Neural cell (in vitro differentiated cells): ENCODE results near the gene SDK1. TPM values are rescaled to one million over a fixed set of nuclear protein-coding genes. Genes with fewer than 3 reads are reported as not detected.

Experiments
- H2AFZ ChIP-seq: fragments of 200-600, 300-800 bp; sonication (generic), shearing (Covaris generic); 2 replicates; pipeline ENCODE4 v1.6.0; 2014; ENCODE audit warnings: low read depth, mild to moderate bottlenecking, antibody characterized with exemption, low read length, moderate library complexity
- H3F3A ChIP-seq: fragments of 200-600 bp; shearing (Covaris generic); 2 replicates; pipeline ENCODE4 v1.6.1; 2016; ENCODE audit warnings: mild to moderate bottlenecking, moderate library complexity, mixed read lengths, antibody characterized with exemption, low read length; ENCODE audit not compliant: insufficient read depth, poor library complexity, severe bottlenecking
- H3K27ac ChIP-seq: fragments of 200-600, 300-800 bp; sonication (generic), shearing (Covaris generic); 2 replicates; pipeline ENCODE4 v1.5.1; 2014; ENCODE audit warnings: mild to moderate bottlenecking, low read length, moderate library complexity
- H3K27me3 ChIP-seq: fragments of 300-800, 200-600 bp; sonication (generic), shearing (Covaris generic); 2 replicates; pipeline ENCODE4 v1.6.0; 2014; ENCODE audit warnings: mild to moderate bottlenecking, low read depth, low read length, moderate library complexity; ENCODE audit not compliant: insufficient read depth
- H3K36me3 ChIP-seq: fragments of 300-800, 200-600 bp; sonication (generic), shearing (Covaris generic); 2 replicates; pipeline ENCODE4 v1.5.1; 2014; ENCODE audit warnings: mild to moderate bottlenecking, antibody characterized with exemption, low read length, moderate library complexity; ENCODE audit not compliant: insufficient read depth
- H3K4me2 ChIP-seq: fragments of 300-800, 200-600 bp; sonication (generic), shearing (Covaris generic); 2 replicates; pipeline ENCODE4 v1.6.0; 2014; ENCODE audit warnings: mild to moderate bottlenecking, low read length
- H3K4me3 ChIP-seq: fragments of 300-800, 200-600 bp; sonication (generic), shearing (Covaris generic); 2 replicates; pipeline ENCODE4 v1.5.1; 2014; ENCODE audit warnings: mild to moderate bottlenecking, low read length, moderate library complexity
- H3K79me2 ChIP-seq: fragments of 200-600 bp; shearing (Covaris generic); replicated peaks from 2 replicates; pipeline ENCODE4 v1.6.0; 2014; ENCODE audit warnings: mild to moderate bottlenecking, low read length, moderate library complexity; ENCODE audit not compliant: insufficient read depth
- H3K9ac ChIP-seq: fragments of 300-800, 200-600 bp; sonication (generic), shearing (Covaris generic); 2 replicates; pipeline ENCODE4 v1.6.1; 2016; ENCODE audit warnings: mild to moderate bottlenecking, low read length, mixed read lengths
- H3K9me2 ChIP-seq: fragments of 200-600 bp; shearing (Covaris generic); 2 replicates; pipeline ENCODE4 v1.6.1; 2016; ENCODE audit warnings: mild to moderate bottlenecking, low read length, mixed read lengths; ENCODE audit not compliant: insufficient read depth
- H3K9me3 ChIP-seq: fragments of 200-600, 300-800 bp; sonication (generic), shearing (Covaris generic); 2 replicates; pipeline ENCODE4 v1.6.1; 2016; ENCODE audit warnings: mild to moderate bottlenecking, mixed run types, low read length, moderate library complexity, mixed read lengths
- H4K20me1 ChIP-seq: fragments of 200-600 bp; shearing (Covaris generic); 2 replicates; pipeline ENCODE4 v1.6.1; 2016; ENCODE audit warnings: mild to moderate bottlenecking, mixed run types; ENCODE audit not compliant: insufficient read depth
- EP300 ChIP-seq: fragments of 450-650 bp; conservative IDR thresholded peaks from 2 replicates; pipeline ENCODE4 v1.6.1; 2014; ENCODE audit warnings: antibody characterized with exemption, mild to moderate bottlenecking, moderate library complexity; ENCODE audit not compliant: poor library complexity, severe bottlenecking
- EZH2 ChIP-seq: fragments of 200-600, 300-800 bp; shearing (Covaris generic), sonication (generic); IDR thresholded peaks from 2 replicates; pipeline ENCODE4 v1.6.1; 2014; ENCODE audit warnings: antibody characterized with exemption, low read length, borderline replicate concordance, mild to moderate bottlenecking; ENCODE audit not compliant: insufficient read depth, poor library complexity, severe bottlenecking
- MXI1 ChIP-seq: fragments of 450-650 bp; conservative IDR thresholded peaks from 2 replicates; pipeline ENCODE4 v1.6.1; 2014; ENCODE audit warnings: antibody characterized with exemption, mild to moderate bottlenecking; ENCODE audit not compliant: poor library complexity, severe bottlenecking
- POLR2AphosphoS5 ChIP-seq: IDR thresholded peaks from 2 replicates; pipeline ENCODE4 v1.6.1; 2012
- RAD21 ChIP-seq: fragments of 450-650 bp; conservative IDR thresholded peaks from 2 replicates; pipeline ENCODE4 v1.6.1; 2014; ENCODE audit warnings: antibody characterized with exemption, mild to moderate bottlenecking, moderate library complexity
- SMC3 ChIP-seq: fragments of 450-650 bp; conservative IDR thresholded peaks from 2 replicates; pipeline ENCODE4 v1.6.1; 2014; ENCODE audit warnings: antibody characterized with exemption, mild to moderate bottlenecking, moderate library complexity; ENCODE audit not compliant: poor library complexity
- TAF1 ChIP-seq: IDR thresholded peaks from 2 replicates; pipeline ENCODE4 v1.6.1; 2012; ENCODE audit warnings: low read depth
- polyA plus RNA-seq: library from polyadenylated mRNA; depleted of rRNA; stranded (reverse); fragments of >200 nt; gene quantifications from 2 replicates; pipeline ENCODE4 v1.2.3, GENCODE V29; 2014
- TF ChIP-seq, protein P1 (sequence below): fragments of 450-650 bp; IDR thresholded peaks from 2 replicates; pipeline ENCODE4 v1.5.1; 2014; ENCODE audit warnings: antibody characterized with exemption, mild to moderate bottlenecking, moderate library complexity; ENCODE audit not compliant: poor library complexity, severe bottlenecking
- TF ChIP-seq, protein P2 (sequence below): IDR thresholded peaks from 2 replicates; pipeline ENCODE4 v1.6.1; 2012; ENCODE audit warnings: borderline replicate concordance

Gene SDK1
- polyA plus RNA-seq, 1 donor from 2014 or later, result 2.7 TPM

DNA sequence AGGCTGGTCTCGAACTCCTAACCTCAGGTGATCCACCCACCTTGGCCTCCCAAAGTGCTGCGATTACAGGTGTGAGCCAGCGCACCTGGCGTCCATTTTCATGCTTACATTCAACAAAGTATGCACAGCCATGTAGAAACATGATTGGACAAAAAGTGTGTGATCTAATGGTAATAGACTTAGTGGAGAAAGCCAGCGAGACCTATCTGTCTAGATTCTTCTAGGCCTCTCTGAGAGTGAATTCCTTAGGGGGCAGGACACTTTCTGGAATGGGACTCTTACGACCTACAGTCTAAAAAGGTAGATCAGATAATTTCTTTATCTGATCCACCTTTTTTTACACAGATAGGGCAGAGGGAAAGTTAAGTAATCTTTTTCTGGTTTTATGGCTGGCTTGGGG is 46.3 kb upstream of the SDK1 start:
- Histone ChIP-seq H3K4me3 (no peak overlapping the region), H3K9me3 (no peaks in the 10 kb centered on the region), H4K20me1 (no peaks in the 10 kb centered on the region), H3K9ac (no peak overlapping the region), H3K9me2 (no peaks in the 10 kb centered on the region), H3K27me3 (no peaks in the 10 kb centered on the region), H3K27ac (no peak overlapping the region), H3K36me3 (no peaks in the 10 kb centered on the region), H3K79me2 (no peaks in the 10 kb centered on the region), H2AFZ (no peak overlapping the region), H3F3A (no peaks in the 10 kb centered on the region), H3K4me2 (no peak overlapping the region)
- TF ChIP-seq EP300 (no peak), SMC3 (no peak), RAD21 (no peak), POLR2AphosphoS5 (no peak), EZH2 (no peak), MXI1 (no peak)
- TF ChIP-seq, protein P1, sequence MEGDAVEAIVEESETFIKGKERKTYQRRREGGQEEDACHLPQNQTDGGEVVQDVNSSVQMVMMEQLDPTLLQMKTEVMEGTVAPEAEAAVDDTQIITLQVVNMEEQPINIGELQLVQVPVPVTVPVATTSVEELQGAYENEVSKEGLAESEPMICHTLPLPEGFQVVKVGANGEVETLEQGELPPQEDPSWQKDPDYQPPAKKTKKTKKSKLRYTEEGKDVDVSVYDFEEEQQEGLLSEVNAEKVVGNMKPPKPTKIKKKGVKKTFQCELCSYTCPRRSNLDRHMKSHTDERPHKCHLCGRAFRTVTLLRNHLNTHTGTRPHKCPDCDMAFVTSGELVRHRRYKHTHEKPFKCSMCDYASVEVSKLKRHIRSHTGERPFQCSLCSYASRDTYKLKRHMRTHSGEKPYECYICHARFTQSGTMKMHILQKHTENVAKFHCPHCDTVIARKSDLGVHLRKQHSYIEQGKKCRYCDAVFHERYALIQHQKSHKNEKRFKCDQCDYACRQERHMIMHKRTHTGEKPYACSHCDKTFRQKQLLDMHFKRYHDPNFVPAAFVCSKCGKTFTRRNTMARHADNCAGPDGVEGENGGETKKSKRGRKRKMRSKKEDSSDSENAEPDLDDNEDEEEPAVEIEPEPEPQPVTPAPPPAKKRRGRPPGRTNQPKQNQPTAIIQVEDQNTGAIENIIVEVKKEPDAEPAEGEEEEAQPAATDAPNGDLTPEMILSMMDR, result no peak

DNA sequence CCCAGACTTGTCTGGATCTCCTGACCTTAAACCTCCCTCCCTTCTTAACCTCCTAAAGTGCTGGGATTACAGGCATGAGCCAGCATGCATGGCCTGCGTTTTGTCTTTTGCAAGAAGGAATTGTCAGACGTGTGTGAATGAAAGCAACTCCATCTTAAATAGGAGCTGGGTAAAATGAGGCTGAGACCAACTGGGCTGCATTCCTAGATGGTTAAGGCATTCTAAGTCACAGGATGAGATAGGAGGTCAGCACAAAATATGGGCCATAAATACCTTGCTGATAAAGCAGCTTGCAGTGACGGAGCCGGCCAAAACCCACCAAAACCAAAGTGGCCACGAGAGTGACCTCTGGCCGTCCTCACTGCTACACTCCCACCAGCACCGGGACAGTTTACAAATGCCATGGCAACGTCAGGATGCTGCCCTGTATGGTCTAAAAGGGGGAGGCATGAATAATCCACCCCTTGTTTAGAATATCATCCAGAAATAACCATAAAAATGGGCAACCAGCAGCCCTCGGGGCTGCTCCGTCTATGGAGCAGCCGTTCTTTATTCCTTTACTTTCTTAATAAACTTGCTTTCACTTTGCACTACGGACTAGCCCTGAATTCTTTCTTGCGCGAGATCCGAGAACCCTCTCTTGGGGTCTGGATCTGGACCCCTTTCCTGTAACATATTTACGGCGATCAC is 41.2 kb upstream of the SDK1 start:
- Histone ChIP-seq H3K9me3 (no peaks in the 10 kb centered on the region), H3K4me3 (no peak overlapping the region), H4K20me1 (no peaks in the 10 kb centered on the region), H3K79me2 (no peaks in the 10 kb centered on the region), H3K27ac (no peak overlapping the region), H3K9me2 (no peaks in the 10 kb centered on the region), H2AFZ (no peak overlapping the region), H3K4me2 (no peak overlapping the region), H3K9ac (no peak overlapping the region), H3K27me3 (no peaks in the 10 kb centered on the region), H3F3A (no peaks in the 10 kb centered on the region), H3K36me3 (no peaks in the 10 kb centered on the region)
- TF ChIP-seq, protein P1, result no peak
- TF ChIP-seq, protein P2, sequence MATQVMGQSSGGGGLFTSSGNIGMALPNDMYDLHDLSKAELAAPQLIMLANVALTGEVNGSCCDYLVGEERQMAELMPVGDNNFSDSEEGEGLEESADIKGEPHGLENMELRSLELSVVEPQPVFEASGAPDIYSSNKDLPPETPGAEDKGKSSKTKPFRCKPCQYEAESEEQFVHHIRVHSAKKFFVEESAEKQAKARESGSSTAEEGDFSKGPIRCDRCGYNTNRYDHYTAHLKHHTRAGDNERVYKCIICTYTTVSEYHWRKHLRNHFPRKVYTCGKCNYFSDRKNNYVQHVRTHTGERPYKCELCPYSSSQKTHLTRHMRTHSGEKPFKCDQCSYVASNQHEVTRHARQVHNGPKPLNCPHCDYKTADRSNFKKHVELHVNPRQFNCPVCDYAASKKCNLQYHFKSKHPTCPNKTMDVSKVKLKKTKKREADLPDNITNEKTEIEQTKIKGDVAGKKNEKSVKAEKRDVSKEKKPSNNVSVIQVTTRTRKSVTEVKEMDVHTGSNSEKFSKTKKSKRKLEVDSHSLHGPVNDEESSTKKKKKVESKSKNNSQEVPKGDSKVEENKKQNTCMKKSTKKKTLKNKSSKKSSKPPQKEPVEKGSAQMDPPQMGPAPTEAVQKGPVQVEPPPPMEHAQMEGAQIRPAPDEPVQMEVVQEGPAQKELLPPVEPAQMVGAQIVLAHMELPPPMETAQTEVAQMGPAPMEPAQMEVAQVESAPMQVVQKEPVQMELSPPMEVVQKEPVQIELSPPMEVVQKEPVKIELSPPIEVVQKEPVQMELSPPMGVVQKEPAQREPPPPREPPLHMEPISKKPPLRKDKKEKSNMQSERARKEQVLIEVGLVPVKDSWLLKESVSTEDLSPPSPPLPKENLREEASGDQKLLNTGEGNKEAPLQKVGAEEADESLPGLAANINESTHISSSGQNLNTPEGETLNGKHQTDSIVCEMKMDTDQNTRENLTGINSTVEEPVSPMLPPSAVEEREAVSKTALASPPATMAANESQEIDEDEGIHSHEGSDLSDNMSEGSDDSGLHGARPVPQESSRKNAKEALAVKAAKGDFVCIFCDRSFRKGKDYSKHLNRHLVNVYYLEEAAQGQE, result no peak
- TF ChIP-seq EZH2 (no peak), TAF1 (no peak), EP300 (no peak), MXI1 (no peak), RAD21 (no peak), POLR2AphosphoS5 (no peak), SMC3 (no peak)
